NCI-H1930 (cell line): ENCODE results near the gene LRRC30.

Source experiments
- DNase-seq, 2 experiments: peaks; one replicate each; lab custom pipeline; 2025; lab: John Stamatoyannopoulos, UW

Gene LRRC30

GRCh38 chr18:7237673-7238272 lies 6.9 kb downstream of the LRRC30 start:
- DNase-seq = no peak

- DNase-seq = no peak
These were observed 12.0 kb downstream of the LRRC30 start for GRCh38 chr18:7242926-7243325.

GRCh38 chr18:7248877-7249276 lies 18.0 kb downstream of the LRRC30 start:
- no peak for DNase-seq

- no peak for DNase-seq
These were observed 23.3 kb downstream of the LRRC30 start for GRCh38 chr18:7254163-7254562.

GRCh38 chr18:7255054-7255453 lies 24.2 kb downstream of the LRRC30 start:
- DNase-seq = no peak

- no peak for DNase-seq
These were observed 24.8 kb downstream of the LRRC30 start for GRCh38 chr18:7255643-7256042.

GRCh38 chr18:7256618-7257425 lies 25.9 kb downstream of the LRRC30 start:
- no peak for DNase-seq

GRCh38 chr18:7257426-7257740 lies 26.5 kb downstream of the LRRC30 start:
- no peak for DNase-seq

- DNase-seq = no peak
These were observed 28.6 kb downstream of the LRRC30 start for GRCh38 chr18:7259475-7259874.

- no peak for DNase-seq
These were observed 30.3 kb downstream of the LRRC30 start for GRCh38 chr18:7261199-7261598.

GRCh38 chr18:7267973-7268372 lies 37.1 kb downstream of the LRRC30 start:
- DNase-seq = no peak

- DNase-seq = no peak
These were observed 39.1 kb downstream of the LRRC30 start for GRCh38 chr18:7269942-7270341.

GRCh38 chr18:7272311-7273049 lies 41.6 kb downstream of the LRRC30 start:
- DNase-seq = peak; percentile 6 to 16

- no peak for DNase-seq
These were observed 42.5 kb downstream of the LRRC30 start for GRCh38 chr18:7273301-7273921.

GRCh38 chr18:7281579-7281978 lies 50.7 kb downstream of the LRRC30 start:
- DNase-seq = no peak
